Measurements from ENCODE around the gene AKIRIN1. TPM values are rescaled to one million over a fixed set of nuclear protein-coding genes. Genes with fewer than 3 reads are reported as not detected.
A peak's percentile ranks its signal among the peaks of the same experiment; 100 is the strongest.
"Not testable (repeated sequence)": the region's sequence is repeated elsewhere in the genome, so short reads cannot be mapped to it uniquely, and the experiment has no call there.

AKIRIN1 gene, protein sequence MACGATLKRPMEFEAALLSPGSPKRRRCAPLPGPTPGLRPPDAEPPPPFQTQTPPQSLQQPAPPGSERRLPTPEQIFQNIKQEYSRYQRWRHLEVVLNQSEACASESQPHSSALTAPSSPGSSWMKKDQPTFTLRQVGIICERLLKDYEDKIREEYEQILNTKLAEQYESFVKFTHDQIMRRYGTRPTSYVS
- 49.3 and 72.6 TPM in 2 replicates for total RNA-seq (2014; rRNA removed; shearing (Covaris generic))
- polyA plus RNA-seq (2015; cell fraction: cytosol; rRNA removed): 61.3 and 65.9 TPM in 2 replicates
- polyA plus RNA-seq (2015; cell fraction: nucleus; rRNA removed): 23.5 and 28.5 TPM in 2 replicates

DNA sequence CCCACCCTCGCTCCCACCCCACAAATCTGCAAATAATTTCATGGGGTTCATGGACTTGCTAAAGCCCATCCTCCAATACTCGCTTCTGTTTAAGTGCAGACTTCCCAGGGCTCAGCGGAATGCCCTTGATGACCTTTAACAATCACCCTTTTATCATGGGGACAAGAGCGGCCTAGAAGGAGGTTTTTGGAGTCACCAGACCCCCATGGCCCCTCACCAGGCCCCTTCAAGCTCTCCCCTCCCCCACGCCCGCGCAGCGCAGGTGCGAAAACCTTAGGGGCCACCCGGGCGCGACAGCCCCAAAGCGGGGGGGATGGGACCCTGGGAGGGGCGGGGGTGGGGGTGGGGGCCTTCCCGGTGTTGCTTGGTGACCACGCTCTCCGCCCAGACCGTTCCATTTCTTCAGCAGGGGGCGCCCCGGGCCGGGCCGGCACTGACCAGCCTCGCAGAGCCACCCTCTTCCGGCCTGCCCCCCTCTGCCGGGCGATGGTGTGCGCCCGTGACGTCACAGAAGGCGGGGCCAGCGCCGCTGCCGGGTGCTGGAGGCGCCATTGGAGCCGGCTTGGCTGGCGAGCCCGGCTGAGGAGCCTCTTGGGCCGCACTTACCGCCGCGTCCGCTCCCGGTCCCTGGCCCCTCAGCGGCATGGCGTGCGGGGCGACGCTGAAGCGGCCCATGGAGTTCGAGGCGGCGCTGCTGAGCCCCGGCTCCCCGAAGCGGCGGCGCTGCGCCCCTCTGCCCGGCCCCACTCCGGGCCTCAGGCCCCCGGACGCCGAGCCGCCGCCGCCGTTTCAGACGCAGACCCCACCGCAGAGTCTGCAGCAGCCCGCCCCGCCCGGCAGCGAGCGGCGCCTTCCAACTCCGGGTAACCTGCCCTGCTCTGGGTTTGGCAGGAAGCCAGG, at the start of gene AKIRIN1:
Gene AKIRIN1, plus strand, starts transcription at position 539 of the 900 bp plus-strand sequence. Its CDS starts 105 bp downstream, at position 644.
- peak; percentile 95 for DNase-seq (ENCODE audit: low read depth)

DNA sequence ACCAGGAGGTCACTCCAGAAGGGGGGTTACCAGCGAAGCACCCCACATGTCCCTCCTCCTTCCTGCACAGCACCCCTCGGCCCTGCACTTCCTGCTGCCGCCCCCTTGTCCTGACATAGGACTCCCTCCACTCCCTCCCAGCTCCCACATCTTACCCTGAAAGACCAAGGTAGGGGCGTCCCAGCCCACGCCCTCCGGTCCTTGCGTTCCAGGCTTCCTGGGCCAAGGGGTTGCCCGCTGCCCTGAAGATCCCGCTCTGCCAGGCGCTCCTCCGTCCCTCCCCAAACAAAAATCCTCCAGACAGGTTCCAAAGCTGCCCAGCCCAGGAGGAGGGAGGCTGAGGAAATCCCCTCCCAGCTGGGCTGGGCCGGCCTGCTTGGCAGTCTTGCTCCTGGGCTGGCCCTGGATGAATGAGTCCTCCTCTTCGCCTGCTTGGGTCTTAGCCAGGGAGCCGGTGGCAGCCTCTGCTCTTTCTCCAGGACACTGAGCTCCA, 49.5 kb upstream of the AKIRIN1 start, which contains the start of gene RHBDL2:
Gene RHBDL2, minus strand, starts transcription at position 304 of the 493 bp plus-strand sequence. CDS start 22,618 bp downstream, outside the sequence.
- DNase-seq (ENCODE audit: low read depth): peak; percentile 70

GRCh38 chr1:38942664-38943428, 48.2 kb upstream of the AKIRIN1 start:
- no peak for DNase-seq (ENCODE audit: low read depth)

GRCh38 chr1:38944547-38944946, 46.5 kb upstream of the AKIRIN1 start:
- DNase-seq (ENCODE audit: low read depth): no peak

DNA sequence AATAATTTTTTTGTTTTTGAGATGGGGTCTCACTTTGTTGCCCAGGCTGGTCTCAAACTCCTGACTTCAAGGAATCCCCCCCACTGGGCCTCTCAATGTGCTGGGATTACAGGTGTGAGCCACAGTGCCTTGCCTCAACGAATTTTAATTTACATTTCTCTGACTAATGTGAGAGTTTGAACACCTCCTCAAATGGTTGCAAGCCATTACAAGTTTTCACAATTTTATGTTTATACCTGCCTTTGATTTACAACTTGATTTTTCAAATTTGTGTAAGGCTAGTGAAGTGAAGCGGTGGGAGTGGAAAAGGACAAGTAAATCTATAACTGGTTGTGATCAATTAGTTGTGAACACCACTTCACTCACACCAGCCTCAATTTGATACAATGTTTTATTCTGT, 40.5 kb upstream of the AKIRIN1 start:
- no peak for DNase-seq (ENCODE audit: low read depth)

GRCh38 chr1:38953433-38953860, 37.6 kb upstream of the AKIRIN1 start:
- peak; percentile 35 for DNase-seq (ENCODE audit: low read depth)

DNA sequence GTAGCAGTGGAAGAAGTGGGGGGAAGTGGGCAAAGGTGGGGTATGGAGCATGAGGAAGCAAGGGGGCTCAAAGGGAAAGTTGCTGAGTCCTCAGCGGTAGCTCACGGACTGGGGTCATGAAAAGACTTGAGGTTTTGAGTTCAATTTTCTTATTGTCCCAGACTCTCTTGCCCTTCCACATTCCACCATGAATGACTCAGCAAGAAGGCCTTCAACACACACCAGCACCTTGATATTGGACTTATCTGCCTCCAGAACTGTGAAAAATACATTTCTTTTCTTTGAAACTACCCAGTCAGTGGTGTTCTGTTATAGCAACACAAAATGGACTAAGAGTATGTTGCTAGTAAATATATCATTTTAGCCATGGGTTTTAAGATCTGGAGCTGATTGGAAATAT, 32.1 kb upstream of the AKIRIN1 start:
- peak; percentile 80 for DNase-seq (ENCODE audit: low read depth)

GRCh38 chr1:38962113-38962512, 29.0 kb upstream of the AKIRIN1 start:
- DNase-seq (ENCODE audit: low read depth): peak; percentile 84

DNA sequence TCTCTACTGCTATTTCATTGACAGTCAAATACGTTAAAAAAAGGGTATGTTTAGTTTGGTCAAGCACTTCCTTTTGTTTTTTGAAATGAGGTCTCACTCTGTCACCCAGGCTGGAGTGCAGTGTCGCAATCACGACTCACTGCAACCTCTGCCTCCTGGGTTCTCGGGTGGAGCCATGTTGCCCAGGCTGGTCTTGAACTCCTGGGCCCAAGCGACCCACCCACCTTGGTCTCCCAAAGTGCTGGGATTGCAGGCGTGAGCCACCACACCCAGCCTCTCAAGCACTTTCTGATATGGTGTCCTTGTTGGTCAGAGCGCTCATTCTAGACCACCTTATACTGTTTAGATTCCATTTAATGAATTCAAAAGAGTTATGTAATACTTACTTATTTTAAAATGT, 28.5 kb upstream of the AKIRIN1 start:
- DNase-seq (ENCODE audit: low read depth): peak; percentile 61

GRCh38 chr1:38964140-38964548, 26.9 kb upstream of the AKIRIN1 start:
- no peak for DNase-seq (ENCODE audit: low read depth)

GRCh38 chr1:38973145-38973544, 17.9 kb upstream of the AKIRIN1 start:
- not testable (repeated sequence) for DNase-seq (ENCODE audit: low read depth)

DNA sequence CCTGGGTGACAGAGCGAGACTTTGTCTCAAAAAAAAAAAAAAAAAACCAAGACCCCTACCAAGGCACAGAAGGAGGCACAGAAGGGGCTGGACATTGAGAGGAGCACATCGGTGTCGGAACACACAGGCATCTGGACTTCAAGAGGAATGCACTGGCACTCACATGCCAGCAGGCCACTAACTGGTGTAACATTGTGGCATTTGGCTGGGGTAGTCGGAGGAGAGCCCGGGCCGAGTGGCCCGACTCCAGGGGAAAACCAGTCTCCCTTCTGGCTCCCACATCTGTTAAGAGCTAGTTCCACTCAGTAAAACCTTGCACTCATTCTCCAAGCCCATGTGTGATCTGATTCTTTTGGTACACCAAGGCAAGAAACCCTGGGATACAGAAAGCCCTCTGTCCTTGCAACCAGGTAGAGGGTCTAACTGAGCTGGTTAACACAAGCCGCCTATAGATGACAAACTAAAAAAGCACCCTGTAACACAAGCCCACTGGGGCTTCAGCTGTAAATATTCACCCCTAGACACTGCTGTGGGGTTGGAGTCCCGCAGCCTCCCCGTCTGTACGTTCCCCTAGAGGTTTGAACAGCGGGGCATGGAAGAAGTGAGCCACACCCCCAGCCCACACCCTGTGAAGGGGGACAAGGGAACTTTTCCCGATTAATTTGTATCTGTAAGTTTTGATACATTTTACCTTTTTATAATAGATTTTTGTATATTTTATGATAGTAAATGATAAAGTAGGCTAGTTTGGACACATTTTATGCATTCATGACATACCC, 17.2 kb upstream of the AKIRIN1 start:
- no peak for DNase-seq (ENCODE audit: low read depth)

DNA sequence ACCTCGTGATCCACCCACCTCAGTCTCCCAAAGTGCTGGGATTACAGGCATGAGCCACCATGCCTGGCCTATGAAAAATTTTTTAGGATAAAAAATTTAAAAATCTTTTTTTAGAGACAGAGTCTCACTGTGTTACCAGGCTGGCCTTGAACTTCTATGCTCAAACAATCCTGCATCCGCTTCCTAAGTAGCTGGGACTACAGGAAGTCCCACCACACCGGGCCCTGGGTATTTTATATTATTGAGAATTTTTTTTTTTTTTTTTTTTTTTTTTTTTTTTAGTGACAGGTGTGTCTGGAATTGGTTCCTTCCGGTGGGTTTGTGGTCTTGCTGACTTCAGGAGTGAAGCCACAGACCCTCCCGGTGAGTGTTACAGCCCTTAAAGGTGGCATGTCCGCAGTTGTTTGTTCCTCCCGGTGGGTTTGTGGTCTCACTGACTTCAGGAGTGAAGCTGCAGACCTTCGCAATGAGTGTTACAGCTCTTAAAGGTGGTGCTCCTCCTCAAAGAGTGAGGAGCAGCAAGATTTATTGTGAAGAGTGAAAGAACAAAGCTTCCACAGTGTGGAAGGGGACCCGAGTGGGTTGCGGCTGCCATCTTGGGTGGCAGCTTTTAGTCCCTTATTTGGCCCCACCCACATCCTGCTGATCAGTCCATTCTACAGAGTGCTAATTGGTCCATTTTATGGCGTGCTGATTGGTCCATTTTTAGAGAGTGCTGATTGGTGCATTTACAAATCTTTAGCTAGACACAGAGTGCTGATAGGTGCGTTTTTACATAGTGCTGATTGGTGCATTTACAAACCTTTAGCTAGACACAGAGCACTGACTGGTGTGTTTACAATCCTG, 13.5 kb upstream of the AKIRIN1 start:
- not testable (repeated sequence) for DNase-seq (ENCODE audit: low read depth)

- not testable (repeated sequence) for DNase-seq (ENCODE audit: low read depth)
These were observed 12.9 kb upstream of the AKIRIN1 start for GRCh38 chr1:38978245-38978542.

- not testable (repeated sequence) for DNase-seq (ENCODE audit: low read depth)
These were observed 11.7 kb upstream of the AKIRIN1 start for GRCh38 chr1:38979380-38979779.

DNA sequence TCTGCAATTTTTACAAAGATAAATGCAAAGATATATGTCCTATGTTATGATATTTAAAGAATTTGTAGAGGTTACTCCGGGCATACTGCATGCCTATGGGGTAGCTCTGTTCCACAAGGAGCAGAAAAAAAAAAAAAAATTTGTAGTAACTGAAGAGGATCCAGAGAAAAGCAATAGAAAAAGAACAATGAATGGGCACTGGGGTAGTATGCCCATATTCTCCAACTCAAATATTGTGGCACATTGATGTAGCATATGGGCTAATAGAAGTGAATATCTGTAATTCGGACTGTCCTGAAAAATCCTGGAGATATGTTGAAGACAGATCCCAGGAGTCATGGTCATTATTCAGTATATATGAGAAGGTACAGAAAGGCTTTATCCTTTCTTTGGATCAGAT, 1.1 kb upstream of the AKIRIN1 start:
- no peak for DNase-seq (ENCODE audit: low read depth)

DNA sequence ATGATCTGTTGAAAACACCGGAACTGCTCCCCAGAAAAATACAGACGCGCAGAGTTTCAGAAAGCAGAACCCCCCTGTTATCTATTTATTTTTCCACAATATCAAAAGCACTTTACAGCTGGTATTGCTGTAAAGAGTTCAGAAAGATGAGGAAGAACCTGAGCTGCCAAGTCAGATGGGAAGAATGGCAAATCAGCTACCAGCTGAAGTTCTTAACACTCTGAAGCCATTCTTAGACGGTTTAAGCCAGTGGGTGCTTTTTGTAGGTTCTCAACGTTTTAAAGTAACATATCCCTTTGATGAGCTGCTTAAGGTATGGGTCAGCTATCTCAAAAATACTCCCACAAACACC, 714 bp upstream of the AKIRIN1 start:
- DNase-seq (ENCODE audit: low read depth): no peak

GRCh38 chr1:38991638-38992411, 749 bp downstream of the AKIRIN1 start:
- DNase-seq (ENCODE audit: low read depth): peak; percentile 26
